A549 treated with AZD9567 at 1 μM for 4 hours (cell line): ENCODE measurements around the gene PRPF6. TPM values are rescaled to one million over a fixed set of nuclear protein-coding genes. Genes with fewer than 3 reads are reported as not detected.

Experiments
- total RNA-seq: library from RNA; stranded (reverse); fragments of 200-300 nt; extraction: Qiagen RNA extraction; gene quantifications from 5 replicates; pipeline ENCODE4 v1.2.3, GENCODE V29; 2022; ENCODE audit not compliant: insufficient read depth

Gene PRPF6, protein sequence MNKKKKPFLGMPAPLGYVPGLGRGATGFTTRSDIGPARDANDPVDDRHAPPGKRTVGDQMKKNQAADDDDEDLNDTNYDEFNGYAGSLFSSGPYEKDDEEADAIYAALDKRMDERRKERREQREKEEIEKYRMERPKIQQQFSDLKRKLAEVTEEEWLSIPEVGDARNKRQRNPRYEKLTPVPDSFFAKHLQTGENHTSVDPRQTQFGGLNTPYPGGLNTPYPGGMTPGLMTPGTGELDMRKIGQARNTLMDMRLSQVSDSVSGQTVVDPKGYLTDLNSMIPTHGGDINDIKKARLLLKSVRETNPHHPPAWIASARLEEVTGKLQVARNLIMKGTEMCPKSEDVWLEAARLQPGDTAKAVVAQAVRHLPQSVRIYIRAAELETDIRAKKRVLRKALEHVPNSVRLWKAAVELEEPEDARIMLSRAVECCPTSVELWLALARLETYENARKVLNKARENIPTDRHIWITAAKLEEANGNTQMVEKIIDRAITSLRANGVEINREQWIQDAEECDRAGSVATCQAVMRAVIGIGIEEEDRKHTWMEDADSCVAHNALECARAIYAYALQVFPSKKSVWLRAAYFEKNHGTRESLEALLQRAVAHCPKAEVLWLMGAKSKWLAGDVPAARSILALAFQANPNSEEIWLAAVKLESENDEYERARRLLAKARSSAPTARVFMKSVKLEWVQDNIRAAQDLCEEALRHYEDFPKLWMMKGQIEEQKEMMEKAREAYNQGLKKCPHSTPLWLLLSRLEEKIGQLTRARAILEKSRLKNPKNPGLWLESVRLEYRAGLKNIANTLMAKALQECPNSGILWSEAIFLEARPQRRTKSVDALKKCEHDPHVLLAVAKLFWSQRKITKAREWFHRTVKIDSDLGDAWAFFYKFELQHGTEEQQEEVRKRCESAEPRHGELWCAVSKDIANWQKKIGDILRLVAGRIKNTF
- total RNA-seq, result 54.2 to 57.0 TPM (median 55.7 TPM) in 5 replicates

GRCh38 chr20:63980806-63981728, at the start of gene PRPF6:
PRPF6 (plus strand) TSS chr20:63981132; CDS start chr20:63981246, 114 bp downstream.

GRCh38 chr20:63955827-63956663, 24.9 kb upstream of the PRPF6 start, which contains the start of gene UCKL1:
UCKL1 (minus strand) TSS chr20:63956416; CDS start chr20:63956372, 44 bp downstream.

DNA sequence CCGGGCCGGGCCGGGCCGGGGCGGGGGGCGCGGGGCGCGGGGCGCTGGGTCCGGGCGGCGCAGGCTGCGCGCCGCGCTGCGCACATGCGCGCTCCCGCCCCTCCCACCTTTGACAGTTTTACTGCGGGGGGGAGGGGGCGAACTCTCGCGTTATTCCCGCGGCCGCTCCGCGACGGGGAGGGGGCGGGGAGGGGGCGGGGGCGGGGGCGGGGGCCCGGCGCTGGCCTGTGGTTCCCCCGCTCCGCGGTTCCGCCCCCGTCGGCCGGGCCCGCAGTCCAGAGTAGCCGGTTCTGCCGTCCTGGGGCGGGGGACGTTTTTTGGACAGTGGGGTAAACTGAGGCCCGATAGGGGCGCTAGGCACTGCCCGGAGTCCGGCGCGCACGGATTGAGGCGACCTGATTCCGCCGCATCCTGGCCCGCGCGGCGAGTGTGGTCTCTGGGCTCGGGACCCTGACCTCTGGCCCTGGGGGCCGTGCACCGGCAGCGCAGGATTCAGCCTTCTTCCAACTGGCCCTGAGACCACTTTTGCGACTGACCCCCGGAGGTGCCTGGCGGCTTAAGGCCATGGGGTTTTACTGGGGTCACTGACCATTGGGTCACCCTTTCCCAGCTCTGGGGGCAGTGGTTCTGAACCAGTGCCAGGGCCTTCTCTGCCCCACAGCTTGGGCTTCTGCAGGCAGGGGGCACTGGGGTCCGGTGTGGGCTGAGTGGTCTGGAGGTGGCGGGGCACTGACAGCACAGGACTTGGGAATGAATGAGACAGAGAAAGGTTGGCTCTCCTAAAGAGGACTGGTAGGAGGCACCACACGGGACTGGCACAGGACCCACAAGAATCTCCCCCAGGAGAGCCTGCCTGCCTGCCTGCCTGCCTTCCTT, 10.9 kb upstream of the PRPF6 start, which contains the start of gene ZNF512B:
ZNF512B (minus strand) TSS at position 93 of the 876 bp plus-strand sequence. CDS start 1,980 bp downstream, outside the sequence.

DNA sequence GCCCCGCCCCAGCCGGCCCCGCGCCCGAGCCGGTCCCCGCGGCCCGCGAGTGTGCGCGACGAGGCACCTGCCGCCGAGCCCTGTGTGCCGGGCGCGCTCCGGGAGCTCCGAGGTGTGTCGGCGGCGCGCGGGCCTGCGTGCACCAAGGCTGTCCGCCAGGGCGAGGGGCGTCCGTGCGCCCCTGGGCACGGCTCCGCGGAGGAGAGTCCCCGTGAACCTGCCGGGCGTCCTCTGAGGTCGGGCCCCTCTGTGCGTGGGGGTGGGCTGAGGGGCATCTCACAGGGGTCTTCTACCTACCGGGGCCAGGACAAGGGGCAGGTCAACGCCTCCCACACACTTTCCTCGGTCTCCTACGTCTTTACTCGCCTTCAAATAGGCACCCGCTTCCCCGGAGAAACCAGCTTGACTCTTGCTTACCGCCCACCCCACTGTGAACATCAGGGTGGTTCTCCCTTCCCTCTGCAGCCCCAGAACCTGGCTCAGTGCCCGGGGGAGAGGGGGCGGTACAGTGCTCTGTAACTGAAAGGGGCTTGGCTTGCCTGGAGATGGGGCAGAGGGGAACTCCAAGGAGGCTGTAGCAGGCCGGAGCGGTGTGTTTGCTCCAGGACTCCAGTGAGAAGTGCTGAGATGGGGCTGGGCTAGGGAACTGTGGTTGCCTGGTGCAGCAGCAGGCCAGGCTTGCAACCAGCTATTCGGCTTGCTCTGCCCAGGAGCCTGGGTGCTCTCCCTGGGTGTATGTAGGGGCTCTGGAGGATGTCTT, 1.2 kb upstream of the PRPF6 start, which contains the start of gene SAMD10:
SAMD10 (minus strand) TSS at position 86 of the 760 bp plus-strand sequence. CDS start 175 bp downstream, outside the sequence.

GRCh38 chr20:64035933-64036345, 55.0 kb downstream of the PRPF6 start, which contains the start of gene C20orf204:
C20orf204 (plus strand) TSS chr20:64036182; CDS start chr20:64036324, 142 bp downstream.

DNA sequence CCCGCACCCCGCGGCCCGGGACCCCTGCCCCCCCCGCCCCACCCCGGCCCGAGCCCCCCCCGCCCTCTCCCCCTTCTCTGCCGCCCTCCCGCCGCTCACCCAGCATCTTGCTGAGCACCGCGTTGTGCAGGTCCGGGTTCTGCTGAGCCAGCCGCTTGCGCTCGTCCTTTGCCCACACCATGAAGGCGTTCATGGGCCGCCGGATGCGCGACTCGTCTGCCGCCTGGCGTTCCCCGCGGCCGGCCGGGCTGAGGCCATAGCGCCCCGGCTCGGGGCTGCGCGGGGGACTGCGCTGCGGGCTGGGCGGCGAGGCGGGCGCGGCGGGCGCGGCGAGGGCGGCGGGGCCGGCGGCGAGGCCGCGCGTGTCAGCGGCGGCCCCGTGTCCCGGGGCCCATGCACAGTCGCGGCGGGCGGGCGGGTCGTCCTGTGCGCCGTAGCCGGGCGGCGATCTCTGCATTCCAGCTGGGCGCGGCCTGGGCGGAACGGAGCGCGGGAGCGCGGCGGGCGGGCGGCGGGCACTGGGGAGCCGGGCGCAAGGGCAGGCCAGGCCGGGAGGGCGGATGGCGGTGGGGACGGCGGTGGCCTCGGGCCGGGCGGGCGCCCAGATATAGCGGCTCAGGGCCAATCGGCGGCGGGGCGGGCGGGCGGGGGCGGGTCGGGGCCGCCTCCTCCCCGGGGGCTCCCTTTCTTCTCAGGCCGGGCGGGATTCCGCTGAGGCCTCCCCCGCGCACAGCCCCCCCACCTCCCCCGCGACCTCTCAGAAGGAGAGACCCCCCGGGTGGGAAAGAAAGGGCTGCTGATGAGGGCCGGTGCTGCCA, 68.3 kb downstream of the PRPF6 start, which contains the start of gene SOX18:
SOX18 (minus strand) TSS at position 580 of the 818 bp plus-strand sequence; CDS start at position 457, 123 bp downstream.

GRCh38 chr20:64062596-64063388, 81.9 kb downstream of the PRPF6 start, which contains the start of gene TCEA2:
TCEA2 (plus strand) TSS chr20:64063198; CDS start chr20:64063313, 115 bp downstream.

DNA sequence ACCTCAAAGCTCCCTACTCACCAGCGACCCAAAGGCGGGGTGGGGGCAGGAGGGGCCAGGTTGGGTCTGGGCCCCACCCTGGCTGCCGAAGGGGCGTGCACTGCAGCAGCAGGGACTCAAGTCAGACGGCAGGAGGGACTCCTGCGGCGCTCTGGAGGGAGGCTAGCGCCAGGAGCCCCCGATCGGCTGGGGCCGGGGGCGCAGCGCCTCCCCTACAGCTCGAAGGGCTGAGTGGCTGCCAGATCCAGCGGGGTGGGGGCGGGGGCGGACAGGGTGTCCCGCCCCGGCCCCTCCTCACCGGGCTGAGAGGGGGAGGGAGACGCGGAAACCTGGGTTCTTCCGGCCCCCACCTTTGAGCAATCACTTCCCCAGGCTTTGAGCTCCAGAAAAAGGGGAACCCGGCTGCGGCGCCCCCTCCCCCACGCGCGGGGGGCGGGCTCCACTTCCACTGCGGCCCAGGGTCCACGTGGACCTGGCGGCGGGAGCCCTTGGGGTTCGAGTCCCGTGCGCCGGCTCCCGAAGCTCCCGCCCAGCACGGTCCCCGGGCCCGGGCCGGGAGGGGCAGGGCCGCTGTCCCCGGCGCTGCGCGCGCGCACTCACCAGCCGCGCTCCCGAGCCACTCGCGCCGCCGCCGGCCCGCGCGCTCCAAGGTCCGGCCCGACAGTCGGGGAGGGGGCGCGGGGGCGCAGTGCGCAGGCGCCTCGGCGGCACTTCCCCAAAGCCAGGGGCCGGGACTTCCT, 98.5 kb downstream of the PRPF6 start, which contains the start of gene RGS19:
RGS19 (minus strand) TSS at position 246 of the 740 bp plus-strand sequence. CDS start 2,632 bp downstream, outside the sequence.

DNA sequence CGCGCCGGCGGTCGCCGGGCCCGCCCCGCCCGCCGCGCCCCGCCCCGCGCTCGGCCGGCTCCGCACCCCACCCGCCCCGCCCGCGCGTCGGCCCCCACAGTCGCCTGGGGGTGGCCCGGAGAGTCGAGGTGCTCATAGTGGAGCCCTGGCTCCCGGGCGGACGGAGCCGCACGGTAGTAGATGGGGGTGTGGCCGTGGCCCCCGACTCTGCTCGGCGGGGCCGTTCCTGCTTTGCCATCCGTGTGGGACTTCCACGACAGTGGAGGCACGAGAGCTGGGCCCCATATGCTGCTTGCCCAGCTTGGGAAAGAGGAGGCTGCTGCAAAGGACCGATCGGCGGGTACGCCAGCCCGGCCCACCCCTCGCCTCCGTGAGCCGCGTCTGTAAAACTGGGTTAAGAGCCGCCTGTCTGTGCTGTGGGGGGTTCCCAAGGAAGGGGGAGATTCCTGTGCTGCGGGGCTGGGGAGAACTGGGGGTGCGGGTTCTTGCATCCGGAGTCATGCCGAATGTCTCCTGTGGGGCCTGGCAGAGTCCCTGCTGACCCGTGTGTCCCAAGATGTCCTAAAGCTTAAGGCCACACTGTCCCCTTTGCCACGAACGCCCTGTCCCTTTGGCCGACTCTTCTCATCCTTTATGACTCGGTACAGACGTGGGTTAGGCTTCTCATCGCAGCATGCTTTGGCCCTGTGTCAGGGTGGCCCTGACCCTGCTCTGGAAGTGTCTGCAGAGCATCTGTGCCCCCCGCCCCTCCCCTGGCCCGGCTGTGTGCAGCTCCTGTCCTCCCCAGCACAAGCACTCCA, 99.3 kb downstream of the PRPF6 start, which contains the start of gene OPRL1:
OPRL1 (plus strand) TSS at position 70 of the 800 bp plus-strand sequence. CDS start 12,639 bp downstream, outside the sequence.

Other genes with a start within 250 kb of the PRPF6 start
- gene LIME1, start 244.5 kb upstream of the PRPF6 start, total RNA-seq, result 1.8 to 11.6 TPM (median 10.8 TPM) in 5 replicates
- gene SLC2A4RG, start 241.4 kb upstream of the PRPF6 start, total RNA-seq, result 60.1 to 101 TPM (median 93.3 TPM) in 5 replicates
- 0.58 to 1.1 TPM (median 0.80 TPM) in 4 of 5 replicates, not detected in the other for gene ZBTB46, start 149.9 kb upstream of the PRPF6 start, total RNA-seq
- gene ABHD16B, start 119.6 kb upstream of the PRPF6 start, total RNA-seq, result 0.07 TPM in 1 of 5 replicates, not detected in the others
- gene TPD52L2, start 115.9 kb upstream of the PRPF6 start, total RNA-seq, result 133 to 157 TPM (median 139 TPM) in 5 replicates
- gene DNAJC5, start 86.0 kb upstream of the PRPF6 start, total RNA-seq, result 29.7 to 33.2 TPM (median 30.4 TPM) in 5 replicates
- 19.1 to 39.7 TPM (median 35.5 TPM) in 5 replicates for gene UCKL1, start 24.7 kb upstream of the PRPF6 start, total RNA-seq
- 8.7 to 13.9 TPM (median 12.9 TPM) in 5 replicates for gene ZNF512B, start 11.2 kb upstream of the PRPF6 start, total RNA-seq
- 0.03 TPM in 1 of 5 replicates, not detected in the others for gene SAMD10, start 1.5 kb upstream of the PRPF6 start, total RNA-seq
- gene C20orf204, start 55.0 kb downstream of the PRPF6 start, total RNA-seq, result 0.32 to 0.64 TPM (median 0.42 TPM) in 4 of 5 replicates, not detected in the other
- 1.6 to 2.8 TPM (median 2.2 TPM) in 4 of 5 replicates, not detected in the other for gene SOX18, start 68.5 kb downstream of the PRPF6 start, total RNA-seq
- gene TCEA2, start 82.1 kb downstream of the PRPF6 start, total RNA-seq, result 26.8 to 47.9 TPM (median 45.2 TPM) in 5 replicates
- gene RGS19, start 98.4 kb downstream of the PRPF6 start, total RNA-seq, result 27.5 to 33.6 TPM (median 33.2 TPM) in 5 replicates
- 0.61 to 1.1 TPM (median 0.94 TPM) in 5 replicates for gene OPRL1, start 99.0 kb downstream of the PRPF6 start, total RNA-seq
- 0.71 to 3.2 TPM (median 1.6 TPM) in 5 replicates for gene LKAAEAR1, start 103.3 kb downstream of the PRPF6 start, total RNA-seq
- not detected in 5 replicates for gene NPBWR2, start 126.4 kb downstream of the PRPF6 start, total RNA-seq
- gene MYT1, start 183.3 kb downstream of the PRPF6 start, total RNA-seq, result 0.08 to 0.54 TPM (median 0.20 TPM) in 4 of 5 replicates, not detected in the other